ENCODE results near the gene ACTN1.

Gene ACTN1

GRCh38 chr14:68884031-68885030 is 94.8 kb downstream of the ACTN1 start:
- Histone ChIP-seq H3K36me3 (replicated peaks; ENCODE audit: low read depth, low read length) (no peaks in the 10 kb centered on the region), H3K27ac (ENCODE audit: low read length) (no peak overlapping the region), H3K9me3 (ENCODE audit: insufficient read depth, low read length) (no peaks in the 10 kb centered on the region), H3K27me3 (ENCODE audit: low read depth, low read length) (no peaks in the 10 kb centered on the region), H2AFZ (ENCODE audit: low read depth, low read length) (no peak overlapping the region), H3K4me3 (ENCODE audit: low read length) (no peak overlapping the region), H3K4me1 (ENCODE audit: low read length) (no peaks in the 10 kb centered on the region), H3K4me2 (ENCODE audit: low read length) (no peak overlapping the region), H4K20me1 (ENCODE audit: insufficient read depth, low read length) (no peaks in the 10 kb centered on the region), H3K79me2 (ENCODE audit: low read length) (no peaks in the 10 kb centered on the region), H3K9ac (ENCODE audit: low read length) (no peak overlapping the region)
- TF ChIP-seq CTCF (IDR thresholded peaks at IDR 0.05; ENCODE audit: low read depth, low read length) (no peak), EZH2phosphoT487 (IDR thresholded peaks at IDR 0.05; ENCODE audit: low read depth) (no peak)

- H3K9ac ChIP-seq (ENCODE audit: low read length), result no peak overlapping the region
- H3K27me3 ChIP-seq (ENCODE audit: low read depth, low read length), result no peaks in the 10 kb centered on the region
- H3K9me3 ChIP-seq (ENCODE audit: insufficient read depth, low read length), result no peaks in the 10 kb centered on the region
- no peak for TF ChIP-seq EZH2phosphoT487 (IDR thresholded peaks at IDR 0.05; ENCODE audit: low read depth)
- no peak for TF ChIP-seq CTCF (IDR thresholded peaks at IDR 0.05; ENCODE audit: low read depth, low read length)
- H3K27ac ChIP-seq (ENCODE audit: low read length), result no peak overlapping the region
- H3K79me2 ChIP-seq (ENCODE audit: low read length), result no peaks in the 10 kb centered on the region
- no peaks in the 10 kb centered on the region for H3K36me3 ChIP-seq (replicated peaks; ENCODE audit: low read depth, low read length)
- H3K4me2 ChIP-seq (ENCODE audit: low read length), result no peak overlapping the region
- no peak overlapping the region for H3K4me3 ChIP-seq (ENCODE audit: low read length)
- no peaks in the 10 kb centered on the region for H3K4me1 ChIP-seq (ENCODE audit: low read length)
- H4K20me1 ChIP-seq (ENCODE audit: insufficient read depth, low read length), result no peaks in the 10 kb centered on the region
- no peak overlapping the region for H2AFZ ChIP-seq (ENCODE audit: low read depth, low read length)
Observed at GRCh38 chr14:68882235-68882634, 96.9 kb downstream of the ACTN1 start.

GRCh38 chr14:68881396-68881795 is 97.7 kb downstream of the ACTN1 start:
- H3K4me1 ChIP-seq (ENCODE audit: low read length), result no peaks in the 10 kb centered on the region

More at GRCh38 chr14:68881396-68881795, 97.7 kb downstream of the ACTN1 start:
- Histone ChIP-seq H3K79me2 (ENCODE audit: low read length) (no peaks in the 10 kb centered on the region), H3K27ac (ENCODE audit: low read length) (no peak overlapping the region), H3K4me3 (ENCODE audit: low read length) (no peak overlapping the region), H3K4me2 (ENCODE audit: low read length) (no peak overlapping the region), H4K20me1 (ENCODE audit: insufficient read depth, low read length) (no peaks in the 10 kb centered on the region), H2AFZ (ENCODE audit: low read depth, low read length) (no peak overlapping the region), H3K36me3 (replicated peaks; ENCODE audit: low read depth, low read length) (no peaks in the 10 kb centered on the region), H3K9me3 (ENCODE audit: insufficient read depth, low read length) (no peaks in the 10 kb centered on the region), H3K9ac (ENCODE audit: low read length) (no peak overlapping the region), H3K27me3 (ENCODE audit: low read depth, low read length) (no peaks in the 10 kb centered on the region)
- TF ChIP-seq CTCF (IDR thresholded peaks at IDR 0.05; ENCODE audit: low read depth, low read length) (no peak), EZH2phosphoT487 (IDR thresholded peaks at IDR 0.05; ENCODE audit: low read depth) (no peak)
